Measurements from ENCODE around the gene DDX1.

Gene DDX1

GRCh38 chr2:15649561-15650255, 58.0 kb downstream of the DDX1 start:
- no peak for TF ChIP-seq CTCF (IDR thresholded peaks at IDR 0.05; ENCODE audit: borderline replicate concordance, insufficient read depth, low read depth, low read length)
- no peak overlapping the region for H3K4me3 ChIP-seq (ENCODE audit: low read depth, low read length)

GRCh38 chr2:15650616-15651366, 59.1 kb downstream of the DDX1 start:
- no peak overlapping the region for H3K4me3 ChIP-seq (ENCODE audit: low read depth, low read length)

GRCh38 chr2:15651367-15651727, 59.7 kb downstream of the DDX1 start:
- no peak for TF ChIP-seq CTCF (IDR thresholded peaks at IDR 0.05; ENCODE audit: borderline replicate concordance, insufficient read depth, low read depth, low read length)
- H3K4me3 ChIP-seq (ENCODE audit: low read depth, low read length) = no peak overlapping the region

More at GRCh38 chr2:15650616-15651366, 59.1 kb downstream of the DDX1 start:
- TF ChIP-seq CTCF (IDR thresholded peaks at IDR 0.05; ENCODE audit: borderline replicate concordance, insufficient read depth, low read depth, low read length) = no peak

GRCh38 chr2:15652252-15652651, 60.6 kb downstream of the DDX1 start:
- H3K4me3 ChIP-seq (ENCODE audit: low read depth, low read length) = no peak overlapping the region
- TF ChIP-seq CTCF (IDR thresholded peaks at IDR 0.05; ENCODE audit: borderline replicate concordance, insufficient read depth, low read depth, low read length) = no peak

GRCh38 chr2:15652801-15653200, 61.1 kb downstream of the DDX1 start:
- TF ChIP-seq CTCF (IDR thresholded peaks at IDR 0.05; ENCODE audit: borderline replicate concordance, insufficient read depth, low read depth, low read length) = no peak
- no peak overlapping the region for H3K4me3 ChIP-seq (ENCODE audit: low read depth, low read length)

- no peak for TF ChIP-seq CTCF (IDR thresholded peaks at IDR 0.05; ENCODE audit: borderline replicate concordance, insufficient read depth, low read depth, low read length)
Measured at GRCh38 chr2:15653806-15654726, 62.4 kb downstream of the DDX1 start.

More at GRCh38 chr2:15653806-15654726, 62.4 kb downstream of the DDX1 start:
- H3K4me3 ChIP-seq (ENCODE audit: low read depth, low read length) = no peak overlapping the region
